ENCODE data around the gene HOXA9.

- peak in 1 of 11 experiments; percentile 10 for TF ChIP-seq CTCF (IDR thresholded peaks at IDR 0.05 in 8 of 11, conservative IDR thresholded peaks at IDR 0.05 in 3 of 11)
- TF ChIP-seq POLR2A (IDR thresholded peaks at IDR 0.05) = no peak
- TF ChIP-seq POLR2AphosphoS5 (IDR thresholded peaks at IDR 0.05) = no peak
These were observed 809 bp downstream of the HOXA9 start for GRCh38 chr7:27164367-27165088.
